ENCODE measurements around the gene CDC16.

DNA sequence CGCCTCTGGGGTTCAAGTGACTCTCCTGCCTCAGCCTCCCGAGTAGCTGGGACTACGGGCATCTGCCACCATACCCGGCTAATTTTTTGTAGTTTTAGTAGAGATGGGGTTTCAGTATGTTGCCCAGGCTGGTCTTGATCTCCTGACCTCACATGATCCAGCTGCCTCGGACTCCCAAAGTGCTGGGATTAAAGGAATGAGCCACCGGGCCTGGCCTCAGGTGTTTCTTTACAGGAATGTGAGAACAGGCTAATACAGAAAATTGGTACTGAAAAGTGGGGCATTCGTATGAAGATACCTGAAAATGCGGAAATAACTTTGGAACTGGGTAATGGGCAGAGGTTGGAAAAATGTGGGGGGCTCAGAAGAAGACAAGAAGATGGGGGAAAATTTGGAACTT is 2.8 kb upstream of the CDC16 start:
- TF ChIP-seq CTCF (conservative IDR thresholded peaks at IDR 0.05; ENCODE audit: low read length) (no peak), EZH2phosphoT487 (IDR thresholded peaks at IDR 0.05; ENCODE audit: borderline replicate concordance) (no peak)

All from Loucy (cell line).